MM.1S (cell line): Measurements from ENCODE around the gene ZNF334.

Experiments used
- DNase-seq: peaks from one replicate; pipeline ENCODE4 v3.0.0-alpha.2; 2015
- H2AFZ ChIP-seq: fragments of 300-600 bp; sonication (generic); 2 replicates; pipeline ENCODE4 v1.6.0; 2016; ENCODE audit warnings: antibody characterized with exemption, low read length
- H3F3A ChIP-seq: fragments of 300-600 bp; sonication (generic); 2 replicates; pipeline ENCODE4 v1.6.1; 2016; ENCODE audit warnings: mild to moderate bottlenecking, antibody characterized with exemption, low read length, moderate library complexity, mixed read lengths; ENCODE audit not compliant: insufficient read depth
- H3K27ac ChIP-seq: fragments of 300-600 bp; sonication (generic); 2 replicates; pipeline ENCODE4 v1.5.1; 2016; ENCODE audit warnings: mild to moderate bottlenecking, low read length
- H3K27me3 ChIP-seq: fragments of 300-600 bp; sonication (generic); replicated peaks from 2 replicates; pipeline ENCODE4 v1.6.0; 2016; ENCODE audit warnings: low read length; ENCODE audit not compliant: insufficient read depth
- H3K36me3 ChIP-seq: fragments of 300-600 bp; sonication (generic); replicated peaks from 2 replicates; pipeline ENCODE4 v1.6.1; 2016; ENCODE audit warnings: mild to moderate bottlenecking, low read length, mixed read lengths; ENCODE audit not compliant: insufficient read depth
- H3K4me1 ChIP-seq: fragments of 300-600 bp; sonication (generic); 2 replicates; pipeline ENCODE4 v1.6.1; 2016; ENCODE audit warnings: low read length, mixed read lengths
- H3K4me2 ChIP-seq: fragments of 300-600 bp; sonication (generic); 2 replicates; pipeline ENCODE4 v1.6.0; 2016; ENCODE audit warnings: low read depth, low read length
- H3K4me3 ChIP-seq: fragments of 300-600 bp; sonication (generic); 2 replicates; pipeline ENCODE4 v1.5.1; 2016; ENCODE audit warnings: low read length, mixed read lengths
- H3K79me2 ChIP-seq: fragments of 300-600 bp; sonication (generic); 2 replicates; pipeline ENCODE4 v1.6.1; 2016; ENCODE audit warnings: mixed run types, low read length, mixed read lengths
- H3K9ac ChIP-seq: fragments of 300-600 bp; sonication (generic); 2 replicates; pipeline ENCODE4 v1.6.1; 2016; ENCODE audit warnings: low read length, mixed read lengths
- H3K9me2 ChIP-seq: fragments of 300-600 bp; sonication (generic); replicated peaks from 2 replicates; pipeline ENCODE4 v1.6.1; 2016; ENCODE audit warnings: mild to moderate bottlenecking, low read length, mixed read lengths; ENCODE audit not compliant: insufficient read depth
- H3K9me3 ChIP-seq: fragments of 300-600 bp; sonication (generic); replicated peaks from 2 replicates; pipeline ENCODE4 v1.6.1; 2016; ENCODE audit warnings: mild to moderate bottlenecking, low read length, mixed read lengths; ENCODE audit not compliant: insufficient read depth
- H4K20me1 ChIP-seq: fragments of 300-600 bp; sonication (generic); 2 replicates; pipeline ENCODE4 v1.6.1; 2016; ENCODE audit warnings: mild to moderate bottlenecking, low read length, moderate library complexity, mixed read lengths; ENCODE audit not compliant: insufficient read depth
- EZH2 ChIP-seq: fragments of 300-600 bp; sonication (generic); optimal IDR thresholded peaks from 2 replicates; pipeline ENCODE3; 2017; ENCODE audit warnings: low read depth, mild to moderate bottlenecking, antibody characterized with exemption, low read length, mixed read lengths
- EZH2phosphoT487 ChIP-seq: fragments of 300-600 bp; sonication (generic); IDR thresholded peaks from 2 replicates; pipeline ENCODE4 v1.6.1; 2018; ENCODE audit warnings: antibody characterized with exemption, low read length
- TF ChIP-seq, protein P1 (sequence below): fragments of 300-600 bp; sonication (generic); IDR thresholded peaks from 2 replicates; pipeline ENCODE4 v1.5.1; 2016; ENCODE audit warnings: antibody characterized with exemption, low read length, mixed read lengths

Gene ZNF334

DNA sequence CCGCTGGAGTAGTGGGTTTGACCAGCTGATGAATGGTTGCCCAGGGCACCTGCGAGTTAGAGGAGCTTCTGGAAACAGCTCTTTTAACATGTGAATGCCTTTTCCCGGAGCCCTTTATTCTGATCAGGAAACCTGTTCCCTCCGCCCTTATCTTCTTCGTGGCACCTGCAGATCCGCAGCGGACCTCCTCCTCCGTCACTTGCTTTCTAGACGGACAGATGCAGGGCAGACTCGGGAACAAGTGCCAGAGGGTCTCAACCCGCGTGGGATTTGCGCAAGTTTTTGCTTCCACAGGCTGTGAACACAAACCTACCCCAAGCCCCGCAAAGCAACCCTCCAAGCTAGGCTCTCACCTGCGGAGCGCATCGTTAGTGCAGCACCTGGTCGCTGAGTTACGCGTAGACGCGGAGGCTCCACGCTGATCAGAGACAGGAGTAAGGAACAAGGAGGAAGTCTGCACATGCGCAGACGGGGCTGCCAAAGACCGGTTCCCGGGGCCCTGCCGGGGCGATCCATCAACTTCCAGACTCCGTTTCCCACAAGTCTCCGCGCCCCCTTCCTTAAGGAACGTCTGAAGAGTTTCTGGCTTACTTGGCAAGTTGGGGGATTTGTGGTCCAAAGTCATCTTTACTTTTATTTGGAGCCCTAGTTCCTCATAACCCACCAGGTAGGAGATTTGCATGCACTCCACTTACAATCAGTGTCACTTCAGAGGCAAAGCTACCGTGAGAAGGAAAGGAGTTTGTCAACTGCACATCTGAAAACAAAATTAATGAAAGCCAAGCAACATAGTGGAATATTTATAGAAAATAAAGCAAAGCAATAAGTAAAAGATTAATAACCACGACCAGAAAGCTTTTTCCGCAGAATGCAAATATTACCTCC, 54.3 kb downstream of the ZNF334 start:
- Histone ChIP-seq H3K4me1 (no peaks in the 10 kb centered on the region), H3K27ac (no peak overlapping the region), H3K79me2 (no peaks in the 10 kb centered on the region), H2AFZ (no peak overlapping the region), H3K9ac (no peak overlapping the region), H3K9me3 (no peaks in the 10 kb centered on the region), H3K27me3 (peaks cover 6% of the 10 kb centered on the region; the same call in 1 of the 2 replicates), H3K4me2 (0 out of 2 replicates have a peak overlapping the region, but pooled peaks have one; percentile 16), H4K20me1 (no peaks in the 10 kb centered on the region), H3K4me3 (no peak overlapping the region), H3K36me3 (no peaks in the 10 kb centered on the region), H3F3A (no peaks in the 10 kb centered on the region), H3K9me2 (no peaks in the 10 kb centered on the region)
- no peak for TF ChIP-seq EZH2
- TF ChIP-seq, protein P1, sequence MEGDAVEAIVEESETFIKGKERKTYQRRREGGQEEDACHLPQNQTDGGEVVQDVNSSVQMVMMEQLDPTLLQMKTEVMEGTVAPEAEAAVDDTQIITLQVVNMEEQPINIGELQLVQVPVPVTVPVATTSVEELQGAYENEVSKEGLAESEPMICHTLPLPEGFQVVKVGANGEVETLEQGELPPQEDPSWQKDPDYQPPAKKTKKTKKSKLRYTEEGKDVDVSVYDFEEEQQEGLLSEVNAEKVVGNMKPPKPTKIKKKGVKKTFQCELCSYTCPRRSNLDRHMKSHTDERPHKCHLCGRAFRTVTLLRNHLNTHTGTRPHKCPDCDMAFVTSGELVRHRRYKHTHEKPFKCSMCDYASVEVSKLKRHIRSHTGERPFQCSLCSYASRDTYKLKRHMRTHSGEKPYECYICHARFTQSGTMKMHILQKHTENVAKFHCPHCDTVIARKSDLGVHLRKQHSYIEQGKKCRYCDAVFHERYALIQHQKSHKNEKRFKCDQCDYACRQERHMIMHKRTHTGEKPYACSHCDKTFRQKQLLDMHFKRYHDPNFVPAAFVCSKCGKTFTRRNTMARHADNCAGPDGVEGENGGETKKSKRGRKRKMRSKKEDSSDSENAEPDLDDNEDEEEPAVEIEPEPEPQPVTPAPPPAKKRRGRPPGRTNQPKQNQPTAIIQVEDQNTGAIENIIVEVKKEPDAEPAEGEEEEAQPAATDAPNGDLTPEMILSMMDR, result no peak
- no peak for TF ChIP-seq EZH2phosphoT487
- no peak for DNase-seq

DNA sequence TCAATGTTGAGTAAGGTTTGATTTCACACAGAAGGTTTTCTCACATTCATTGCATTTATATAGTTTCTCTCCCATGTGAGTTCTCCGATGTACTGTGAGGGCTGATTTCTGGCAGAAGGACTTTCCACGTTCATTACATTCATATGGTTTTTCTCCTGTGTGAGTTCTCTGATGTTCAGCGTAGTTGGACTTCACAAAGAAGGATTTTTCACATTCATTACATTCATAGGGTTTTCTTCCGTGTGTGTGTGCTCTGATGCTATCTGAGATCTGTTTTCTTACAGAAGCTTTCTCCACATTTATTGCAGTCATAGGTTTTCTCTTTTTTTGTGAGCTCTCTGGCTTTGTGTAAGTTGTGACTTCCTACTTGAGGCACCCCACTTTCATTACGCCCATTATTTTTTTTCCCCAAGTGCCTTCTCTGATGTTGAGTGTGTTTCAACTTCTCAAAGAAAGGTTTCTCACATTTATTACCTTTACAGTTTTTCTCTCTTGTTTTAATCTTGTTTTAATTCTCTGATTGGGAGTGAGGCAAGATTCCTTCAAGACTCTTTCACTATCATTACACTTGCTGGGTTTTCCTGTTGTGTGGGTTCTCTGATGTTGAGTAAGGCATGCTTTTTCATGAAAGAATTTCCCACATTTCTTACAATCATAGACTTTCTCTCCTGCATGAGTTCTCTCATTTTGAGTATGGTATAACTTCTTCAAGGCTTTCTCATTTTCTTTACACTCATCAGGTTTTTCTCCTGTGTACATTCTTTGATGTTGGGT, 56.9 kb downstream of the ZNF334 start:
- no peaks in the 10 kb centered on the region for H3K9me3 ChIP-seq
- no peaks in the 10 kb centered on the region for H3F3A ChIP-seq
- no peaks in the 10 kb centered on the region for H3K79me2 ChIP-seq
- H4K20me1 ChIP-seq, result no peaks in the 10 kb centered on the region
- TF ChIP-seq, protein P1, result no peak
- TF ChIP-seq EZH2phosphoT487 (no peak), EZH2 (no peak)
- no peak overlapping the region for H2AFZ ChIP-seq
- no peaks in the 10 kb centered on the region for H3K36me3 ChIP-seq
- H3K9me2 ChIP-seq, result no peaks in the 10 kb centered on the region
- no peak overlapping the region for H3K9ac ChIP-seq
- H3K27ac ChIP-seq, result no peak overlapping the region
- H3K4me2 ChIP-seq, result no peak overlapping the region
- peaks cover 6% of the 10 kb centered on the region; the same call in 1 of the 2 replicates for H3K27me3 ChIP-seq
- no peaks in the 10 kb centered on the region for H3K4me1 ChIP-seq
- no peak overlapping the region for H3K4me3 ChIP-seq
- DNase-seq, result no peak

DNA sequence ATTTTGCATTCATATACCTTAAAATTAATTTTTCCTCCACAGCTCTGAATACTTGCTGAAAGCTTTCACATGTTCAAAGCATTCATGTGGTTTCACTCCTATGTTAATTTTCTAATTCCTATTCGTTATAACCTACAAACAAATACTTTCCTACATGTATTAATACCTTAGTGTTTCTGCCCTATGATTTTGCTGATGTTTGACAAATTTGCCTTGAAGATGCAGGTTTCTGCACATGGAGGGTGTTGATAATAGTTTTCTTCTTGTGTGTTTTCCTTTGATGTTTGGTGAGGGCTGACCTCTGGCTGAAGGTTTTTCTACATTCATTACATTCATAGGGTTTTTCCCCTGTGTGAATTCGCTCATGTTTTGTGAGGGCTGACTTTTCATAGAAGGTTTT, 57.6 kb downstream of the ZNF334 start:
- H3K27me3 ChIP-seq, result peaks cover 6% of the 10 kb centered on the region; the same call in 1 of the 2 replicates
- H2AFZ ChIP-seq, result no peak overlapping the region
- no peak overlapping the region for H3K9ac ChIP-seq
- no peaks in the 10 kb centered on the region for H3K79me2 ChIP-seq
- no peaks in the 10 kb centered on the region for H4K20me1 ChIP-seq
- no peaks in the 10 kb centered on the region for H3K36me3 ChIP-seq
- no peak for DNase-seq
- no peak overlapping the region for H3K4me3 ChIP-seq
- H3K9me3 ChIP-seq, result no peaks in the 10 kb centered on the region
- no peak overlapping the region for H3K27ac ChIP-seq
- H3K9me2 ChIP-seq, result no peaks in the 10 kb centered on the region
- no peaks in the 10 kb centered on the region for H3F3A ChIP-seq
- H3K4me2 ChIP-seq, result no peak overlapping the region
- H3K4me1 ChIP-seq, result no peaks in the 10 kb centered on the region
- no peak for TF ChIP-seq EZH2
- TF ChIP-seq, protein P1, result no peak
- no peak for TF ChIP-seq EZH2phosphoT487
